ENCODE measurements around the gene MYLK2.
A peak's percentile ranks its signal among the peaks of the same experiment; 100 is the strongest.

Gene MYLK2

DNA sequence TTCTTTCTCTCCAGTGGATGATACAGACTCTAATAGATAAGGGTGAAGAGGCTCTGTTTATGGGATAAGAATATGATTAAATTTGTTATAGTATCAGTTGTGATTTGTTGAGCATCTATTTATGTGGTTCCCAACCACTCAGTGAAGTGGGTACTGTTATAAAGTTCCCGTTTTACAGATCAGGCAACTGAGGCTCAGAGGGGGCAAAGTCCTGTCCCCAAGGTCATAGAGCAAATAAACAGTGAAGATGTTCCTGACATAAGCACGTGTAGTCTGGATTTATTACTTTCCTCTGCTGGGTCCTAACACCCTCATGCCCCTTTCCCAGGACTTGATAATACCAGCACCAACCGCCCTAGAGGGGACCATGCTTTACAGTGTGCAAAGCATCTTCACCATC lies 47.1 kb downstream of the MYLK2 start:
- Mint-ChIP-seq H3K27me3 (ENCODE audit: low read depth) (peaks cover 9% of the 10 kb centered on the region), H3K4me1 (peaks cover 12% of the 10 kb centered on the region), H3K27ac (no peak overlapping the region), H3K4me3 (peak overlapping the region in 1 of 3 experiments; percentile 30), H3K36me3 (ENCODE audit: low read depth) (peaks cover 4% of the 10 kb centered on the region), H3K9me3 (no peaks in the 10 kb centered on the region)
- TF ChIP-seq, protein P1, sequence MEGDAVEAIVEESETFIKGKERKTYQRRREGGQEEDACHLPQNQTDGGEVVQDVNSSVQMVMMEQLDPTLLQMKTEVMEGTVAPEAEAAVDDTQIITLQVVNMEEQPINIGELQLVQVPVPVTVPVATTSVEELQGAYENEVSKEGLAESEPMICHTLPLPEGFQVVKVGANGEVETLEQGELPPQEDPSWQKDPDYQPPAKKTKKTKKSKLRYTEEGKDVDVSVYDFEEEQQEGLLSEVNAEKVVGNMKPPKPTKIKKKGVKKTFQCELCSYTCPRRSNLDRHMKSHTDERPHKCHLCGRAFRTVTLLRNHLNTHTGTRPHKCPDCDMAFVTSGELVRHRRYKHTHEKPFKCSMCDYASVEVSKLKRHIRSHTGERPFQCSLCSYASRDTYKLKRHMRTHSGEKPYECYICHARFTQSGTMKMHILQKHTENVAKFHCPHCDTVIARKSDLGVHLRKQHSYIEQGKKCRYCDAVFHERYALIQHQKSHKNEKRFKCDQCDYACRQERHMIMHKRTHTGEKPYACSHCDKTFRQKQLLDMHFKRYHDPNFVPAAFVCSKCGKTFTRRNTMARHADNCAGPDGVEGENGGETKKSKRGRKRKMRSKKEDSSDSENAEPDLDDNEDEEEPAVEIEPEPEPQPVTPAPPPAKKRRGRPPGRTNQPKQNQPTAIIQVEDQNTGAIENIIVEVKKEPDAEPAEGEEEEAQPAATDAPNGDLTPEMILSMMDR (IDR thresholded peaks at IDR 0.05; ENCODE audit: unreplicated experiment in 3 of 3) = no peak

DNA sequence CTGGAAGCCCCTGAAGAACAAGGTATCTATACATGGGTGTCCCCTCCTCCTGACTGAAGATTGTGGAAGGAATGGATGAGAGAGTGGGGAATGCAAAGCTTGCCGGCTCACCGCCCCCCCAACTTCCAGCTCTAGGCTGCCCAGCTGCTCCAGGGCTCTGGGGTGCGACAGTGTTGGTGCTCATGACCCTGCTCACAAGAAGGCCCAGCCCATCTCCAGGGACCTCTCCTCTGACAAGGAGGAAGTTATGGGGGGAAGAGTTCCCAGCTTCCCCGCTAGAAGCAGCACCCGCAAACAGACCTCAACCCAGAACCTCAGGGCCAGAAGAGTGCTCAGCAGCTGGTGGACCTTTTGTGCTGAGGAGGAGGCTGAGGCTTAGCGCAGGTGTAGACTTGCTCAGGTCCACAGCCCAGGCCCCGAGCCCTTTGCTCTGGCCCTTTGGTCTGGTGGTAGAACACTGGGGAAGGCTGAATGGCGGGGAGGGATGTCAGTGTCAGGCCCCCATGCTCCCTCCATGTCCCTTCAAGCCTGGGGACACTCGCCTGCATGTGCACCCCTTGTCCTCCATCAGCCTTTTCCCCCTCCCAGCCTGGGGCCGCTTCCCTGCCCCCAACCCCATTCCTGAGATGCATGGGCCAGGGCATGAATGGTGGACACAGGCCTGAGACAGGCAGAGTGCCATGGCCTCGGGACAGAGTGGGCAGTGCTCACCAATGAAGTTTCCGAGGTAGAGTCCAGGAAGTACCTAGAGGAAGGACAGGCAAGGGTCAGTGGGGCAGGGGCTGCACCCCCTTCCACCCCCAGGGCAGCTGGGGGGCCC lies 49.9 kb downstream of the MYLK2 start:
- peaks cover 12% of the 10 kb centered on the region for H3K27me3 Mint-ChIP-seq (ENCODE audit: low read depth)
- peaks cover 14% of the 10 kb centered on the region for H3K4me1 Mint-ChIP-seq
- TF ChIP-seq, protein P1 (IDR thresholded peaks at IDR 0.05; ENCODE audit: unreplicated experiment in 3 of 3) = no peak
- peak overlapping the region; percentile 79 to 97 (median 94) for H3K27ac Mint-ChIP-seq
- H3K4me3 Mint-ChIP-seq = peak overlapping the region; percentile 95 to 99 (median 98)
- no peaks in the 10 kb centered on the region for H3K9me3 Mint-ChIP-seq
- peaks cover 4% of the 10 kb centered on the region for H3K36me3 Mint-ChIP-seq (ENCODE audit: low read depth)

DNA sequence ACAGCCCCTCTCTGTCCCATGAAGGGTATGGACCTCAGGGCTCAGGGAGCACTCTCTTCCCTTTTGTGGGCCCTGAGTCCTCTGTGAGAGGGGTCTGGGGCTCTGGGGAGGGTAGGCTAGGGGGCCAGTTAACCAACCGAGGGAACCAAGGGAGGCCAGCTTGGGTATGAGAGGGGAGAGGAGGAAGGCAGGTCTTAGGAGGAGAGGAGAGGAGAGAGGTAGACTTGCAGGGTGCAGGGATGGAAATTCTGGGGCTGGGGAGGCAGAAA lies 50.5 kb downstream of the MYLK2 start:
- H3K27ac Mint-ChIP-seq = peak overlapping the region; percentile 79 to 97 (median 94)
- TF ChIP-seq, protein P1 (IDR thresholded peaks at IDR 0.05; ENCODE audit: unreplicated experiment in 3 of 3) = no peak
- peaks cover 14% of the 10 kb centered on the region for H3K4me1 Mint-ChIP-seq
- peaks cover 6% of the 10 kb centered on the region for H3K36me3 Mint-ChIP-seq (ENCODE audit: low read depth)
- peak overlapping the region; percentile 95 to 99 (median 98) for H3K4me3 Mint-ChIP-seq
- peaks cover 12% of the 10 kb centered on the region for H3K27me3 Mint-ChIP-seq (ENCODE audit: low read depth)
- no peaks in the 10 kb centered on the region for H3K9me3 Mint-ChIP-seq

DNA sequence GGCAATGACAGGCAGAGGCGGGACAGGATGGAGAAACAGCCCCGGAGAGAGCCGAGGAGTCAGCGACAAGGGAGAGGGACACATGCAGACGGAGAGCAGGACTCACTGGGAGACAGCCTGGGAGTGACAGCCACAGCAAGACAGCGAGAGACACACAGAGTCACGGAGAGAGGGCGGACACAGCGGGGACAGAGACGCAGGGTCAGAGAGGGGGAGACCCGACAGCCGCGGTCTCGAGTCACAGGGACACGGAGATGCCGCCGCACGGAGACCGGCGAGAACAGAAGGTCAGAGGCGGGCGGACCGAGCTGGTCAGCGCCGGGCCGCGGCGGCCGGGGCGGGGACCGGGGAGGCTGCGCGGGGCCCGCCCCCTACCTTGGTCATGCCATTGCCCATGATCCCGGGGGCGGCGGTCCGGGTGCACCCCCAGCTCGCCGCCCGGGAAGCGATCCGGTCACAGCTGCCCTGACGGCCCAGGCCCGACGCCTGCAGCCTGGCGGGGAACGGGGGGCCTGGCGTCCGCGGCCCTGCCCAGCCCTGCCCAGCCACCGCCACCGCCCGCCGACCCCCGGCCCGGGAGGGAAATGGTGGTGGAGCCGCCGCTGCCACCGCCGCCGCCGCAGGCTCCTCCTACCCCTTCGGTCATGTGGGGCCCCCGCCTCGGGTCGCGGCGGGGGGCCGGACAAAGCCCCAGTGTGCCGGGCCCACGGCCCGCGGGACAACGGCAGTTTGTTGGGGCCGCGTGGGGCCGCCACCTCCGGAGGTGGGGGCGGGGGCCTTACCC lies 51.0 kb downstream of the MYLK2 start, which contains the start of the genes DUSP15 and TTLL9:
DUSP15 (minus strand) TSS at position 586 of the 784 bp plus-strand sequence; CDS start at position 396, 190 bp downstream.
TTLL9 (plus strand) TSS at position 693 of the 784 bp plus-strand sequence. CDS start 493 bp downstream, outside the sequence.
- TF ChIP-seq, protein P1 (IDR thresholded peaks at IDR 0.05; ENCODE audit: unreplicated experiment in 3 of 3) = no peak
- Mint-ChIP-seq H3K4me1 (peaks cover 14% of the 10 kb centered on the region), H3K4me3 (peak within 1 kb of the TSS; percentile 95 to 99 (median 98)), H3K9me3 (no peaks in the 10 kb centered on the region), H3K27ac (peak within 1 kb of the TSS; percentile 79 to 97 (median 94)), H3K36me3 (ENCODE audit: low read depth) (peaks cover 8% of the 10 kb centered on the region), H3K27me3 (ENCODE audit: low read depth) (peaks cover 8% of the 10 kb centered on the region)

DNA sequence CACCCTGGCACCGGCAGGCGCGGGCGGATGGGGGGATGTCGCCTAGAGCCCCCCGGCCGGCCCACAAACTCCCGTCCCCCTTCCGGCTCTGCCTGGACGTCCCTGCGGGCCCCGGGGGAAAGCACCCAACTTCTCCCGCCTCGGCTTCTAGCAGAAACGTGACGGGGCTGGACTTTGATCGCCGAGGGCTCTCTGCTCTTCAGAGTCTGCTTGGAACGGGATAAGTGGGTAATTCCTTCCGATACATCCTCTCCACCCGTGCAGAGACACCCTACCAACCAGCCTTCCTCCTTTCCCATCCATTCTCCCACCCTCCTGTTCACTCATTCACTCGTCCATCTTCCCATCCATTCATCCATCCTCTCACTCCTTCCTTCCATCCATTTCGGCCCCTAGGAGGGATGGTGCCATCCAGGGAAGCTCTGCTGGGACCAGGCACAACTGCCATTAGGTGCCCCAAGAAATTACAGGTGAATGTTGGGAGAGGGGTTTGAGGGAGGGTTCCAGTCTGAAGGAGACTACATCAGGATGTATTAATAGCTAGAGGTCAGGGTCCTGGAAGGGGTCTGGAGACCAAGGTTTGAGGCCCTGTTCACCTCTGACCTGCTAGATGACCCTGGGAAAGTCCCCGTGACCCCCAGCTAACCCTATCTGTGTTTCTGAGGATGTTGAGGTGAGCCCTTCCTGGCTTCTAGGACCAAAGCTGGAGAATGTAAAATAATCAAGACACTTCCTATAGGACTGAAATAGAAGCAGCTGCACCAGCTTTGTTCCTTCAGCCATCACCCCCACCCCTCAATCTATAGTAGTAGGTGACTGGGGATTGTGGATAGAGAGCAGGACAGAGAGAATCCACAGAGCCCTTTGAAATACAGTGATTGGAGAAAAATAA lies 51.8 kb downstream of the MYLK2 start:
- Mint-ChIP-seq H3K4me1 (peaks cover 14% of the 10 kb centered on the region), H3K9me3 (no peaks in the 10 kb centered on the region), H3K27ac (peak overlapping the region; percentile 66 to 86 (median 80)), H3K36me3 (ENCODE audit: low read depth) (peaks cover 8% of the 10 kb centered on the region), H3K27me3 (ENCODE audit: low read depth) (peaks cover 8% of the 10 kb centered on the region), H3K4me3 (peak overlapping the region; percentile 85 to 95 (median 93))
- TF ChIP-seq, protein P1 (IDR thresholded peaks at IDR 0.05; ENCODE audit: unreplicated experiment in 3 of 3) = no peak

Data from nephron (organoid).